Neuronal stem cell (in vitro differentiated cells): ENCODE measurements around the gene SIVA1. TPM values are rescaled to one million over a fixed set of nuclear protein-coding genes. Genes with fewer than 3 reads are reported as not detected.

ENCODE experiments used
- DNase-seq: peaks from one replicate; pipeline ENCODE4 v3.0.0-alpha.2; 2013; ENCODE audit warnings: low spot score
- H2AFZ ChIP-seq: one replicate; pipeline ENCODE4 v1.6.1; 2013; ENCODE audit warnings: mild to moderate bottlenecking, low read length, inconsistent platforms
- H2AK5ac ChIP-seq: 2 replicates; pipeline ENCODE4 v1.6.1; 2013; ENCODE audit warnings: low read depth, mild to moderate bottlenecking, inconsistent platforms, low read length, moderate library complexity, mixed read lengths
- H2BK120ac ChIP-seq: 2 replicates; pipeline ENCODE4 v1.6.1; 2013; ENCODE audit warnings: low read depth, mild to moderate bottlenecking, inconsistent platforms, low read length, moderate library complexity, mixed read lengths
- H2BK12ac ChIP-seq: one replicate; pipeline ENCODE4 v1.6.1; 2013; ENCODE audit warnings: low read length, inconsistent platforms
- H2BK15ac ChIP-seq: 2 replicates; pipeline ENCODE4 v1.6.1; 2013; ENCODE audit warnings: mild to moderate bottlenecking, low read length, inconsistent platforms, mixed read lengths
- H2BK5ac ChIP-seq: one replicate; pipeline ENCODE4 v1.6.1; 2013; ENCODE audit warnings: inconsistent platforms, mild to moderate bottlenecking, low read length, moderate library complexity
- H3K14ac ChIP-seq: one replicate; pipeline ENCODE4 v1.6.1; 2013; ENCODE audit warnings: low read length, inconsistent platforms
- H3K18ac ChIP-seq: 2 replicates; pipeline ENCODE4 v1.6.1; 2013; ENCODE audit warnings: low read length, inconsistent platforms
- H3K23ac ChIP-seq: 2 replicates; pipeline ENCODE4 v1.6.1; 2013; ENCODE audit warnings: low read depth, mild to moderate bottlenecking, mixed read lengths, low read length, inconsistent platforms; ENCODE audit not compliant: poor library complexity
- H3K27ac ChIP-seq: replicated peaks from 3 replicates; pipeline ENCODE4 v1.5.1; 2013; ENCODE audit warnings: low read length, inconsistent platforms
- H3K27me3 ChIP-seq, 3 experiments: 2 replicates each; pipeline ENCODE4 v1.6.1; 2013; ENCODE audit warnings: low read length in 3 of 3, mild to moderate bottlenecking in 2 of 3, inconsistent platforms in 1 of 3, low read depth in 1 of 3, mixed read lengths in 1 of 3, moderate library complexity in 1 of 3; ENCODE audit not compliant: control insufficient read depth in 3 of 3, insufficient read depth in 3 of 3
- H3K36me3 ChIP-seq, 2 donors: replicated peaks in 1 of 2; 2 replicates each; pipeline ENCODE4 v1.6.1; 2013; ENCODE audit warnings: low read length in 2 of 2; ENCODE audit not compliant: control insufficient read depth in 2 of 2, insufficient read depth in 2 of 2
- H3K4ac ChIP-seq: 2 replicates; pipeline ENCODE4 v1.6.1; 2013; ENCODE audit warnings: inconsistent platforms, mild to moderate bottlenecking, low read length, moderate library complexity
- H3K4me1 ChIP-seq, 2 donors: 1 replicate in 1 of 2; 2 replicates in 1 of 2; pipeline ENCODE4 v1.6.1; 2013; ENCODE audit warnings: low read length in 2 of 2, low read depth in 1 of 2; ENCODE audit not compliant: control insufficient read depth in 2 of 2, insufficient read depth in 1 of 2
- H3K4me2 ChIP-seq: one replicate; pipeline ENCODE4 v1.6.1; 2013; ENCODE audit warnings: mild to moderate bottlenecking, low read length, inconsistent platforms; ENCODE audit not compliant: insufficient read depth, poor library complexity, severe bottlenecking
- H3K4me3 ChIP-seq, 2 donors: 2 replicates each; pipeline ENCODE4 v1.5.1; 2013; ENCODE audit warnings: low read length in 2 of 2, mild to moderate bottlenecking in 2 of 2, inconsistent platforms in 1 of 2, moderate library complexity in 1 of 2
- H3K79me1 ChIP-seq: one replicate; pipeline ENCODE4 v1.6.1; 2013; ENCODE audit warnings: low read depth, mild to moderate bottlenecking, inconsistent platforms, low read length, moderate library complexity
- H3K9ac ChIP-seq: one replicate; pipeline ENCODE4 v1.6.1; 2013; ENCODE audit warnings: mild to moderate bottlenecking, low read depth, low read length, inconsistent platforms; ENCODE audit not compliant: poor library complexity
- H3K9me3 ChIP-seq, 2 donors: replicated peaks in 1 of 2; 2 replicates each; pipeline versions ENCODE3 to v1.6.1; 2013; ENCODE audit warnings: low read length in 2 of 2, mild to moderate bottlenecking in 2 of 2, inconsistent platforms in 1 of 2, low read depth in 1 of 2, mixed read lengths in 1 of 2, moderate library complexity in 1 of 2; ENCODE audit not compliant: control insufficient read depth in 2 of 2, insufficient read depth in 1 of 2
- H4K8ac ChIP-seq: one replicate; pipeline ENCODE4 v1.6.1; 2013; ENCODE audit warnings: low read depth, mild to moderate bottlenecking, inconsistent platforms, low read length, moderate library complexity
- H4K91ac ChIP-seq: one replicate; pipeline ENCODE4 v1.6.1; 2013; ENCODE audit warnings: low read length, low read depth, mild to moderate bottlenecking, inconsistent platforms; ENCODE audit not compliant: poor library complexity
- WGBS, 2 donors: extraction: QIAGEN DNeasy Blood & Tissue Kit; methylation state at CpG; one replicate each; pipeline ENCODE4 v1.1.7; 2013; ENCODE audit warnings: missing lambda C conversion rate in 2 of 2, mixed read lengths in 1 of 2; ENCODE audit not compliant: insufficient read length in 2 of 2, insufficient replicate concordance in 1 of 2; ENCODE audit errors: extremely low coverage in 2 of 2; 5-methylcytosine and 5-hydroxymethylcytosine counted together
- polyA plus RNA-seq, 2 experiments: library from polyadenylated mRNA; stranded (reverse); fragments of 200-250 nt; gene quantifications; one replicate each; pipeline ENCODE4 v1.2.3, GENCODE V29; 2013

SIVA1 gene, protein sequence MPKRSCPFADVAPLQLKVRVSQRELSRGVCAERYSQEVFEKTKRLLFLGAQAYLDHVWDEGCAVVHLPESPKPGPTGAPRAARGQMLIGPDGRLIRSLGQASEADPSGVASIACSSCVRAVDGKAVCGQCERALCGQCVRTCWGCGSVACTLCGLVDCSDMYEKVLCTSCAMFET
- 109 TPM for polyA plus RNA-seq (2013, experiment 1 of 2)
- 114 TPM for polyA plus RNA-seq (2013, experiment 2 of 2)

DNA sequence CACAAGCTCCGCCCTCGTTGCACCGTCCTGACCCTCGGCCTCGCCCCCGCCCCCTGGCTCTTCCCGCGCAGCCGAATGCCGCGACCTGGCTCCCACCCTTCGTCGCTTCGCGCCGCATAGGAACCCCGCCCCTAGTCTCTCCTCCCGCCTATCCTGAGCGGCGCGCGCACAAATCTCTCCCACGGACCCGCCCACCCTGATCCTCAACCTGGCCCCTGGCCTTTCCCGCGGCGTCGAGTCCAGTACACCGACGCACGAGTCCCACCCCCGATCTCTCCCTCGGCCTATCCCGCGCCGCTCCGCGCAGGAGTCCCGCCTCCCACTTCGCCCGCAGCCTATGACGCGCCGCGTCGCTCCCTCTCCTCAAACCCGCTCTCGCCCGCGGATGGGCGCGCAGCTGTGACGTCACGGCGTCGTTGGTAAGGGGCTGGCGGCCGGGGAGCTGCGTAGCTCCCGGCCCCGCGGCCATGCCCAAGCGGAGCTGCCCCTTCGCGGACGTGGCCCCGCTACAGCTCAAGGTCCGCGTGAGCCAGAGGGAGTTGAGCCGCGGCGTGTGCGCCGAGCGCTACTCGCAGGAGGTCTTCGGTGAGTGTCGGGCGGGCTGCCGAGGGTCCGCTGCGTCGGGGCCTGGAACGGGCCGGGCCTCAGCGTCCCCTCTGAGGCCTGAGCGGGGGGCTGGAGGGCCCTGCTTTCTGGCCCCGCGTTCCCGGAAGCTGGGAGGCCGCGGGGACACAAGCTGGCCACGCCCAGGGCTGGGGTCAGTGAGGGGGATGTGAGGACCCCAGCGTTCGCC, at the start of gene SIVA1:
TSS of gene SIVA1 (plus strand) at position 413 of the 793 bp plus-strand sequence. CDS start at position 468, 55 bp downstream.
- Histone ChIP-seq H2BK5ac (peak within 1 kb of the TSS; percentile 89), H3K4ac (peak within 1 kb of the TSS; percentile 98), H3K4me1 (peaks cover 12 to 21% of the 10 kb centered on the region in 2 donors), H2AK5ac (peak within 1 kb of the TSS; percentile 96), H3K79me1 (peaks cover 28% of the 10 kb centered on the region), H3K4me3 (peak within 1 kb of the TSS; percentile 99 to 100), H3K36me3 (peaks cover 25 to 39% of the 10 kb centered on the region in 2 donors), H3K9me3 (peaks cover 14 to 20% of the 10 kb centered on the region in 2 donors), H3K23ac (peak within 1 kb of the TSS; percentile 83), H3K27me3 (no peaks in the 10 kb centered on the region), H3K27ac (peak within 1 kb of the TSS; percentile 93), H2BK120ac (peak within 1 kb of the TSS; percentile 81), H3K9ac (peak within 1 kb of the TSS; percentile 99), H3K4me2 (peak within 1 kb of the TSS; percentile 75), H3K14ac (peak within 1 kb of the TSS; percentile 67), H2BK12ac (no peak within 1 kb of the TSS), H4K91ac (peak within 1 kb of the TSS; percentile 34), H2AFZ (peak within 1 kb of the TSS; percentile 90), H3K18ac (peak within 1 kb of the TSS; percentile 99), H4K8ac (no peak within 1 kb of the TSS), H2BK15ac (peak within 1 kb of the TSS; percentile 98)
- peak; percentile 99 for DNase-seq
- no CpG with 5 or more reads among the region's 95 CpGs for WGBS, 2 donors

DNA sequence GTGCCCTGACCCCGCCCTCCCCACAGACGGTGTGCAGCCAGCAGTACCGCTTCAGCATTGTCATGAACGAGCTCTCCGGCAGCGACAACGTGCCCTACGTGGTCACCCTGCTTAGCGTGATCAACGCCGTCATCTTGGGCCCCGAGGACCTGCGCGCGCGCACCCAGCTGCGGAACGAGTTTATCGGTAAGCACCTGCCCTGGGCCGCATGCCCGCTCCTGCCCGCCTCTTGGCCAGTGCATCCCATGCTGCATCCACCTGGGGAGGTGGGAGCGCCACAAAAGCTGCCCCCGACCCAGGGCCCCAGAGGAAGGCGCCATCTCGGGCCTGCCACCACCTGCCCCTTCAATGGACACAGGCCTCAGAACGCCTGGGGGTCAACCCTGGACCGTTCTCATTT, 49.7 kb upstream of the SIVA1 start:
- Histone ChIP-seq H4K8ac (peak overlapping the region; percentile 4), H3K4ac (no peak overlapping the region), H2BK12ac (no peak overlapping the region), H2AK5ac (no peak overlapping the region), H3K27me3 (peaks cover 0 to 2% (median 0%) of the 10 kb centered on the region in 3 experiments), H3K14ac (peak overlapping the region; percentile 21), H3K79me1 (peaks cover 8% of the 10 kb centered on the region), H3K9me3 (peaks cover 11% of the 10 kb centered on the region in 2 donors), H3K27ac (no peak overlapping the region), H2BK120ac (no peak overlapping the region), H3K4me2 (no peak overlapping the region), H3K18ac (no peak overlapping the region), H3K36me3 (peaks cover 17 to 40% of the 10 kb centered on the region in 2 donors), H2BK15ac (no peak overlapping the region), H4K91ac (no peak overlapping the region), H3K23ac (peak overlapping the region; percentile 31), H2AFZ (no peak overlapping the region), H3K4me1 (peaks cover 3 to 12% of the 10 kb centered on the region in 2 donors), H2BK5ac (no peak overlapping the region), H3K9ac (peak overlapping the region; percentile 21), H3K4me3 (no peak overlapping the region)
- no peak for DNase-seq
- no CpG with 5 or more reads among the region's 28 CpGs for WGBS, 2 donors

DNA sequence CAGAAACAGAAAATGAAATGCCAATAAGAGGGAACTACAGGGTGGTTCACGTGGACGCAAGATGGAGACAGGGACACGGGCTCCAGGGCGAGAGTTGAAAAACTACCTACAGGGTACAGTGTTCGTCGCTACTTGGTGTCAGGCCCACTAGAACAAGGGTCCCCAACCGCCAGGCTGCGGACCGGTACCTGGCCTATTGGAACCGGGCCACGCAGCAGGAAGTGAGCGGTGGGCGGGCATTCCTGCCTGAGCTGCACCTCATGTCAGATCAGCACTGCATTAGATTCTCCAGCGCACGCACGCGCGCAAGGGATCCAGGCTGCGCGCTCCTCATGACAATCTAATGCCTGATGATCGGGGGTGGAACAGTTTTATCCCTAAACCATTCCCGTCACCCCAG, 48.7 kb upstream of the SIVA1 start:
- WGBS, 2 donors, result no CpG with 5 or more reads among the region's 22 CpGs
- no peak for DNase-seq

More for the DNA sequence above, 48.7 kb upstream of the SIVA1 start:
- Histone ChIP-seq H4K8ac (no peak overlapping the region), H3K27me3 (peaks cover 0 to 2% (median 0%) of the 10 kb centered on the region in 3 experiments), H2AK5ac (no peak overlapping the region), H2BK12ac (no peak overlapping the region), H3K9ac (no peak overlapping the region), H3K36me3 (peaks cover 17 to 40% of the 10 kb centered on the region in 2 donors), H3K4me3 (no peak overlapping the region), H3K23ac (no peak overlapping the region), H2AFZ (no peak overlapping the region), H3K27ac (no peak overlapping the region), H2BK5ac (no peak overlapping the region), H3K9me3 (peaks cover 11% of the 10 kb centered on the region in 2 donors), H2BK120ac (no peak overlapping the region), H3K14ac (no peak overlapping the region), H3K18ac (no peak overlapping the region), H2BK15ac (no peak overlapping the region), H3K4me1 (peaks cover 3 to 14% of the 10 kb centered on the region in 2 donors), H3K4me2 (no peak overlapping the region), H3K4ac (no peak overlapping the region), H3K79me1 (peaks cover 8% of the 10 kb centered on the region), H4K91ac (no peak overlapping the region)
